C1 segment of cervical spinal cord (tissue), 14 donors: ENCODE measurements around the gene TGFBR3L.

ENCODE experiments used
- DNase-seq, 14 donors: peaks; one replicate each; lab custom pipeline; 2025; lab: John Stamatoyannopoulos, UW

TGFBR3L gene

DNA sequence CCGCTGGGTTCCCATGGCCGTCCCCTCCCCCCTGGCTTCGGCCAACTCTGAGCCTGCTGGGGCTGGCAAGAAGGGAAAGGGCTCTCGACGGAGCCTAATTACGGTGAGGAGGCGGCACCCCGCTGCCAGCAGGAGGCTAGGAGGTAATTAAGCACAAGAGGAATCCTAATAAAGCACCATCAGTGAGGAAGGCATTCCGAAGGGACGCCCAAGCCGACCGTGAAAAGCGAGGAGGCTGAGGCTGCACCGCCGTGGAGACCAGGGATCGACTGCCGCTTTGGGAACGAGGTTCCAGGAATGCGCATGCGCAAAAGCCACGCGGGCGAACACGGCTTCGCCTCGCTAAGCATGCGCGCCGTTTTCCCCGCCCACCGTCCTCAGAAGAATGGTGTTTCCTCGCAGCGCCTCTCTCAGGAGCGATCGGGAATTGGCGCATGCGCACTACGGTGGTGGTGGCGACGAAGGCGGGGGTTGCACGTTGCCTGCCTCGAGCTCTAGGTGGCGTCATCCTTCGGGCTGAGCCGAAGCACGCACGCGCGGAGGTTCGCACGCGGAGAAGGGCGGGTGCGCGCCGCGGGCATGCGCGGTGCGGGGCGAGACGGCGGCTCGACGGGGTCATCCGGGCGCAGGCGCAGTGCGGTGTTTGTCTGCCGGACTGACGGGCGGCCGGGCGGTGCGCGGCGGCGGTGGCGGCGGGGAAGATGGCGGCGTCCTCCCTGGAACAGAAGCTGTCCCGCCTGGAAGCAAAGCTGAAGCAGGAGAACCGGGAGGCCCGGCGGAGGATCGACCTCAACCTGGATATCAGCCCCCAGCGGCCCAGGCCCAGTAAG is 11.2 kb upstream of the TGFBR3L start, which contains the start of gene MAP2K7:
MAP2K7 (plus strand) TSS at position 634 of the 830 bp plus-strand sequence; CDS start at position 702, 68 bp downstream.
- DNase-seq = peak; percentile 95 to 100 (median 99)

DNA sequence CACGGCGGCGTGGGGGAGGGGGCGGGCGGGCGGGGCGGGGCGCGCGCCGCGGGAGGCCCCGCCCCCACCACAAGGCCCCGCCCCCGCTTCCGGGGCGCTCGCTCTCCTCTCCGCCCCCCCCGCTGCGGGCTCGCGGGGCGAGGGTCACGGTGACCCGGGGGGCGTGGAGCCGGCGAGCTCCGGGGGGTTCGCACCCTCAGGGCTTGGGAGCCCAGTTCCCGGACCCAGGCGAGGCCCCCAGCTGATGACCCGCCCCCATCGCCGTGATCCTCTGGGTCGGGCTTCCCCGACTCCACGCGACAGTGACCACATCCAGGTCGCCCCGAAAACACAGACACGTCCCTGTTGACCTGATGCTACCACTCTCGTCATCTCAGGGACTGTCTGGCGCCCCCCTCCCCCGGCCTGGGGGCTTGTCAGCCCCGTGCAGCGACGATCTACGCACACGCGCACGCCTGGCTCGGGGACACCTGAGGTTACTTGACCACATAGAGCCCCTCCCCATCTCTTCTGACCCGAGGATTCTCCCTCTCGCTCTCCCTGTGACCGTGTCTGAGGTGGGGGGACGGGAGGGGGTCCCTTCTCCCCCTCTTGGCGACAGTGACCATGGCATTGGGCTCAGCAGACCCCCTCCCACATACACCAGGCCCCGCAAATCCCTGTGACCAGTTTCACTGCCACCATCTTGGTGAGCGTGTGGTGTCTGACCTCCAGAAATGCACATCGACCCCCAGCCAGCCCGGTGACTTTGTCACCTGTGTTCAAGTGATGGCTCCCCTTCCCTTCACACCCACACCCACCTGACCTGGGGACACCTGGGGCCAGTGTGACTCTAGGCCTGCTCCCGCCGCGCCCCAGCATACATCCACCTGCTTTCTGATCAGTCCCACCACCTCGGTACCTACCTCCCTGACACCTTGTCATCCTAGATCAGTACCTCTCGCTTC is 10.3 kb upstream of the TGFBR3L start:
- peak in 3 of 14 donors; percentile 26 to 70 (median 60) for DNase-seq

DNA sequence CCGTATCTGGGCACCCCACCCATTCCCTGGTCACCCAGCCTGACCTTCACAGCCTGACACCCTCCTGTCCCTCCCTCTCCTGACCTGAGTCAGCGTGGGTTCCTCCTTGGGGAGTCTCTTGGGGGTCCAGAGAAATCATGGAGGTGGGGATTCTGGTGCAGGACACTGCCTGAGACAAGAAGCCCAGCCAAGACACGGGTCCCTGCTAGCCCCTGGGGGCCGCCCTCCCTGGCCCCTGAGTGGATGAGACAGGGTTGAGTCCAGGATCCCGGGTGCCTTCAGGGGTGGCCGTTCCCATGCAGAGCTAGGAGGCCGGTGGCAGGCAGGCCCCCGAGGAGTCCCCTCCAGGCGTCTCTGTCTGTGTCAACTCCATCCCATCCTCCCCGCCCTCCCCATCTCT is 9.4 kb upstream of the TGFBR3L start:
- no peak for DNase-seq

DNA sequence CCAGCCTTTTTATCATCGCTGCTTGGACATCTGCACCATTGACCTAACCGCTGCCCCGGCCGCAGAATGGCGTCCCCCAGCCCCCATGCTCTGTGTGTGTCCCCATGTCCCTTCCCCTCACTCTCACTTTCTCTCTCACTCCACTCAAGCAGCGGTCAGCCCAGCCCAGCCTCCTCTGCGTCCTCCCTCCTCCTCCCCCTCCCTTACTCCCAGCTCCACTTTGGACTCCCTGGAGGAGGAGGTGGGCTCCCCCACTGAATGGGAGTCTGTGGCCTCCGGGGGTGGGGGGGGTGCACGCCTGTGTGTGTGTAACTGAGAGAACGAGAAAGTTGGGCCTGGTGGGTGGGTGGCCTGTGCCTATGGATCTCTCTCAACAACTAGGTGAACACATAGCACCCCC is 8.8 kb upstream of the TGFBR3L start:
- no peak for DNase-seq

DNA sequence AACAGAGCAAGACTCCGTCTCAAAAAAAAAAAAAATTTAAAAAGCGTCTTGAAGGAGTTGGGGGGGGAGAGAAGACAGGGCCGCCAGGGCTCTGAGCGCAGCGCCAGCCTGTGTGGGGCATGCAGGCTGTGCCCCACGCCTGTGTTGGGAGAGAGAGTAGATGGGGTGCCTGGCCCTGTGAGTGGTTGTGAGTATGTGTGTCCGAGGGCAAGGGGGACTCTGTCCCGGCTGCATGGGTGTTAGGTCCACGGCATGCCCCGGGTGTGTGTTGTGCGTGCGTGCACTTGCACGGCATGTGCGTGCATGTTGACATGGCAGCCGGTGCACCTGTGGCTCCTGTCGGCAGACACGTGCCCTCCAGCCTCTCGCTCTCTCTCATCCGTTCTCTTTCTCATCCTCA is 7.5 kb upstream of the TGFBR3L start:
- no peak for DNase-seq

DNA sequence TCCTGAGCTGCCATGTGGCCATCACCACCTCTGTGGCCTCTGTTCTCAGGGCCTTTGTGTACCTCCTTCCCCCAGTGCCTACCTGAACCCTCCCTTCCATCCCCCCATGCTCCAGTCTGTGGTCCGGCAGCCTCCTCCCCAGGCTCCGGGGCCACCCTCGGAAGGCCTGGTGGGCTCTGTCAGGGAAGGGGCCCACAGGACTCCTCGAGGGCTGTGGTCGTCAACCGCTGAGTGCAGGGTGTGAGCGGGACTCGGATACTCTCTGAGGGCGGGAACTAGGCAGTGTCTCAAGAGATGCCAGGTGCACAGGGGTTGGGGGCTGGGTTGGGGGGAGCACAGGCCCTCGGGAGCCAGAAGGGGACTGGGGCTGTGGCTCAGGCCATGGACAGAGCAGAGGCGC is 7.1 kb upstream of the TGFBR3L start:
- no peak for DNase-seq

DNA sequence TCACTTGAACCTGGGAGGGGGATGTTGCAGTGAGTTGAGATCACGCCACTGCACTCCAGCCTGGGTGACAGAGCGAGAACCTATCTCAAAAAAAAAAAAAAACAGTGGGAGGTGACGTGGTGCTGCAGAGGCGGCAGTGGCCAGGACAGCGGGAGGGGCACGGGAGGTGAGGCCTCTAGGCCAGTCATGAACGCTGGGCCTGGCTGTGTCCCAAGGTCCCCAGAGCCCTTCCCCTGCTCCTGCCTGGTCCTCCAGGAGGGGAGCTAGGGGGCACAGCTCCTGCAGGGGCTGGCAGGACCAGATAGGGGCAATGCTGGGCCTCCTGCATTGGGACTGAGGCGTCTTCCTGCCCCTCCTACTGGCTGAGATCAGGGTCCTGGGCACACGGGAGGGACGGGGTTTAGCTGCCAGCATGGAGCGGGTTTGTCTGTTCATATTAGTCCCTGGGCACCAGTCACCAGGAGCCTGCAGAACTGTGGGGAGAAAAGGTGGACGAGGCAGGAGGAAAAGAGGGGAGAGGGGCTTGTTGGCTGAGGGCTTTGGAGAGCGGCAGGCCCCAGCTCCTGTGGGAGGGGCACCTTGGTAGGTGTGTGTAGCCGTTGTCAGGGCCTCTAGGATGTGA is 6.4 kb upstream of the TGFBR3L start:
- DNase-seq = no peak

DNA sequence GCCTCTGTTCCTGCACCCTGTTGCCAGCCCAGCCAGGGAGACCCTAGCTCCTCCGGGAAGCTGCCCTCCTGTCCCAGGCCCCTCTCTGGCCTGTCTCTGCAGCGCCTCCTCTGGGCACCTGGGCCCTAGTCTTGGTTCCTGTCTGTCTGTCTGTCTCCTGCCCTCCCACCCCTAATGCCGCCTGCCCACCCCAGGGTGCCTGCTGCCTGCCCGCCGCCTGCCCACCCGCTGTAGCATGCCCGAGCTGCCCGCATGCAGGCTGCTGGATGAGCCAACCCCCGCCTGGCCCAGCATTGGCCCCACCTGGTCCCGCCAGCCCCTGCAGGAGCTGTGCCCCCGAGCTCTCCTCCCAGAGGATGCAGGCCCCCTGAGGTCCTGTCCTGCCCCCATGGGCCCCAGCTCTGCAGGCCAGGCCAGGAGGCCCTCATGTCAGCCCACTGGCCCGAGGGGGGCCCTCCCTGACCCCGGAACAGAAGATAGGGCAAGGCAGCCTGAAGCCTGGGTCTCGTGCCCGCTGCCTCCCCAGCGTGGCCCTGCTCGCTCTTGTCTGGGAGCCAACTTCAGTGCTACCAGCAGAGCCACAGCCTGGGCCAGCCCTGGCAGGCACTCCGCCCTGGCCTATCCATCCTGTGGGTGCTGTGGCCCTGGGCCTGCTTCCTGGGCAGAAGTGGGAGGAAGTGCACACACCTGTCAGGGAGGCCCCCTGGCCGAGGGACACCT is 5.7 kb upstream of the TGFBR3L start:
- peak in 1 of 14 donors; percentile 38 for DNase-seq

DNA sequence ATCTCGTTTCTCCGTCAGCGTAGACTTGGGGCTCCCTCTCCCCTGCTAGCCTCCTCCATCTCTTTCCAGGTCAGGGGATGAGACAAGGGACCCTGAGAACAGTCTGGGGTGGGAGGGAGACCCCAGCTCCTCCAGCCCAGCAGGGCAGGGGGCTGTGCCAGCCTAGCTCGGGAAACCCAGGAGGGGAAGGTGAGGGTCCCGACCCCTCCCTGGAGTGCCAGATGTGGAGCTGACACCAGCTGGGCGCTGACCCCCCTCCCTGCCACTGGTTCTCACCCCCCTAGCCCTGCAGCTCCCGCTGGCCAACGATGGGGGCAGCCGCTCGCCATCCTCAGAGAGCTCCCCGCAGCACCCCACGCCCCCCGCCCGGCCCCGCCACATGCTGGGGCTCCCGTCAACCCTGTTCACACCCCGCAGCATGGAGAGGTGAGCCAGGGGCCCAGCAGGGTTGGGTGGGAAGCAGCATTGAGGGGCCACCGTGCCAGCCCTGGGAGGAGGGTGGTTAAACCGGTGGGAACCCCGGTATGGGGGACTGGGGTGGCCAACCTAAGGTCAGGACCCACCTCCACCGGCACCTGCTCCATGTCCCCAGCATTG is 5.1 kb upstream of the TGFBR3L start:
- DNase-seq = no peak

DNA sequence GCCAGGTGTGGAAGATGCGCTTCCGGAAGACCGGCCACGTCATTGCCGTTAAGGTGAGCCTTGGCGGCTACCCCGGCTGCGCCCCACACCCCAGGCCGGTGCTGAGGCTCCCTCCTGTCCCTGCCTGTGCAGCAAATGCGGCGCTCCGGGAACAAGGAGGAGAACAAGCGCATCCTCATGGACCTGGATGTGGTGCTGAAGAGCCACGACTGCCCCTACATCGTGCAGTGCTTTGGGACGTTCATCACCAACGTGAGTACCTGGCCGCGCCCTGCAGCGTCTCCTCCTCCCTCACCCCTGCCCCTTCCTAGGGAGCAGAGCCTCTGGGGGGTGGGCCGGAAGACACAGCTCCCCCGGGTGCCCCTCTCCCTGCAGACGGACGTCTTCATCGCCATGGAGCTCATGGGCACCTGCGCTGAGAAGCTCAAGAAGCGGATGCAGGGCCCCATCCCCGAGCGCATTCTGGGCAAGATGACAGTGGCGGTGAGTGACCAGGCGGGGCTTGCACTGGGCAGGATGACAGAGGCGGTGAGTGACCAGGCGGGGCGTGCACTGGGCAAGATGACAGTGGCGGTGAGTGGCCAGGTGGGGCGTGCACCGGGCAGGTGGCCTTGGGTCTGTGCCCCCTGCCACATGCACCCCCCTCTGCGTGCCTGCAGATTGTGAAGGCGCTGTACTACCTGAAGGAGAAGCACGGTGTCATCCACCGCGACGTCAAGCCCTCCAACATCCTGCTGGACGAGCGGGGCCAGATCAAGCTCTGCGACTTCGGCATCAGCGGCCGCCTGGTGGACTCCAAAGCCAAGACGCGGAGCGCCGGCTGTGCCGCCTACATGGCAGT is 4.1 kb upstream of the TGFBR3L start:
- peak in 1 of 14 donors; percentile 24 for DNase-seq

DNA sequence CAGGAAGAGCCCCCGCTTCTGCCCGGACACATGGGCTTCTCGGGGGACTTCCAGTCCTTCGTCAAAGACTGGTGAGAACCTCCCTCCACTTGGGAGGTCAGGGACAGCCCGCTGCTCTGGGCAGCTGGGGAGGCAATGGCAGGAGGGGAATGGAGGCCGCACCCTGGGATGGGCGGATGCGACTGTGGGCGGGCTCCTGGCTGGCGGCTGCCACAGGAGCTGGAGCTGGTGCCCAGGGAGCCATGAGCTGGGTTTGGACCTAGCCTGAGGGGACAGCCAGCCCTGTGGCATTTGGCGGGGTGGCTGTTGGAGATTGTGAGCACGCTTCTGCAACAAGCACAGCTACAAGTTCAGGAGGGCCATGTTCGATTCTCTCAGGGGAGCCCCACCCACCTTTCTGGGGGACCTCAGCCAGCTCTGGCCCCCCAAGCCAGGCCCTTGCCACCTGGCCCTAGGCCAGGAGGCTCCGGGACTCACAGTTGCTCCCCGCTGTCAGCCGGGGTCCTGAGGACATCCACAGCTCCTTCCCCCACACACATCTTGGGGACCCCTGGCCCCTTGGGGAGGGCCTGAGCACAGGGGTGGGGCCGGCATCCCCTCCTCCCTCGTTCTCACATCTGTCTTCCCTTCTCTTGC is 3.0 kb upstream of the TGFBR3L start:
- no peak for DNase-seq

DNA sequence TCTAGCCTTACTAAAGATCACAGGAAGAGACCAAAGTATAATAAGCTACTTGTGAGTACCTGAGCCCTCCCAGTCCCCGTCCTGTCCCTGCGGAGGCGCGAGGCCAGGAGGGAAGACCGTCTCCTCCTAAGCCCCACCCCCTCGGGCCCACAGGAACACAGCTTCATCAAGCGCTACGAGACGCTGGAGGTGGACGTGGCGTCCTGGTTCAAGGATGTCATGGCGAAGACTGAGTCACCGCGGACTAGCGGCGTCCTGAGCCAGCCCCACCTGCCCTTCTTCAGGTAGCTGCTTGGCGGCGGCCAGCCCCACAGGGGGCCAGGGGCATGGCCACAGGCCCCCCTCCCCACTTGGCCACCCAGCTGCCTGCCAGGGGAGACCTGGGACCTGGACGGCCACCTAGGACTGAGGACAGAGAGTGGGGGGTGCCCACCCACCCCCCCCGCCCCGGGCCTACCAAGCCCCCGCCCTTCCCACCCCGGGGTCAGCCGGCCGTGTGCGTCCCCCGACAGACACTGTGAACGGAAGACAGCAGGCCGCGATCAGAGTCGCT is 2.4 kb upstream of the TGFBR3L start:
- DNase-seq = no peak

DNA sequence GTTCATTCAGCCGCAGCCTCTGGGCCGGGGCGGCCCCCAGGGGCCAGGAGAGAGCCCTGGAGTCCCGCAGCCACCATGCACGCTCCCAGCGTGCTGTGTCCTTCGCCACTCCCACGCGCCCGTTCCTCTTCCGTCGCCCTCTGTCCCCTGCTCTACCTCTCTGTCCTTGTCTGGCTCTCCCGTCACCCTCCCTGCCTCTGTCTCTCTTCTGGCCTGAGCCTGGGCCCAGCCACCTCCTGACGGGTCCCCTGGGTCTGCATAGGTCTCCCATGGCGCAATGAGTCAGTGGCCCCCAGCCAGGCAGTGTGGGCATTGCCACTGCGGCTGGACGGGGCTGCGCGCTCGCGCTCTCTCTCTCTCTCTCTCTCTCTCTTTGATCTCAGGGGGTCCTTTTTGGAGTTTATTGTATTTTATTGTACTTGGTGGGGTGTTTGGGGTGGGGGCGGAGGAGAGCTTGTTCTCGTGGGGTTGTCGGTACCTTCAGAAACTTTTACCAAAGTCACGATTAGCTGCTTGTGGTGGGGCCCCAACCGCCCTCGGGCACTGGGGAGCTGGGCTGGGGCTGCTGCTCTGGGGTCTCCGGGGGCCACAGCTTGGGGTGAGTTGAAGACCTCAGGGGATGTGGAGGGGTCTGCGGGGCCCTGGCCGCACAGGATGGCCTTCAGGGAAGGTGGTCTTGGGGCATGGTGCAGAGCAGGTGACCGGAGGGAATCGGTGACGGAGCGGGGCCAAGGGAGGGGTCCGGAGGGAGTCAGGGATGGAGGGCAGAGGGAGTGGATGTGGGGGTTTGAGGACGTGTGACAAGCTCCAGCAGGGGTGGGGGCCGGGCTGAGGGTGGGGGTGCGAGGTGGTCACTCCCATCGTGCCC is 1.7 kb upstream of the TGFBR3L start:
- DNase-seq = no peak

DNA sequence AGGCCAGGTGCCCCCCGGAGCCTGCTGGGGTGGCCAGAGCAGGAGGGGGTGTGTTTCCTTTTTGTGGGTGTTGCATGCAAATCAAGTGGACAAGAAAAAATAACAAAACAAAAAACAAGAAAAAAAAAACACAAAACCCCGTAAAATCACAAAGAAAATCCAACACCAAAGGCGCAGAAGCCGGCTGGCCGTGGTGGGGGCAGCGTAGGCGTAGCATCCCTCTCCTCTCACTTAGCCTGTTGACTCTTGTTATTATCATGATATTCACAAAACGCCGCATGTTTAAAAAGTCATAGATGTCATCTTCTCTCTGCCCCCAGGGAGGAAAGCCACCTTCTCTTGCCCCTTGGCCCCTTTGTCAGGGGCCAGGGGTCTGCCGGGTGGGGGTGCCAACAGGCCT is 978 bp upstream of the TGFBR3L start:
- no peak for DNase-seq

DNA sequence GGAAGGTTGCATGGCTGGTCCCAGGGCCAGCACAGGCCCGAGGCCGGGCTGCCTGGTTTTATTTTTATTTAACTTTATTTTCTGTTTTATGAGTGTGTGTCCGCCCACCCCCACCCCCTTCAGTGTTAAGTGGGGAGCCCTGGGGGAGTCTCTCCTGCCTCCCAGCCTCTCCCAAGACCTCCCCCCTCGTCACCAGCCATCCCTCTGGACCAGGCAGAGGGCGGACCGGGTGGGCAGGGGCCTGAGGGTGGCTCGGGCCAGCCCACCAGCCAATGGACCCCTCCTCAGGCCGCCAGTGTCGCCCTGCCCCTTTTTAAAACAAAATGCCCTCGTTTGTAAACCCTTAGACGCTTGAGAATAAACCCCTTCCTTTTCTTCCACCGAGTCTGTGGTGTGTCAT is 531 bp upstream of the TGFBR3L start:
- DNase-seq = no peak

DNA sequence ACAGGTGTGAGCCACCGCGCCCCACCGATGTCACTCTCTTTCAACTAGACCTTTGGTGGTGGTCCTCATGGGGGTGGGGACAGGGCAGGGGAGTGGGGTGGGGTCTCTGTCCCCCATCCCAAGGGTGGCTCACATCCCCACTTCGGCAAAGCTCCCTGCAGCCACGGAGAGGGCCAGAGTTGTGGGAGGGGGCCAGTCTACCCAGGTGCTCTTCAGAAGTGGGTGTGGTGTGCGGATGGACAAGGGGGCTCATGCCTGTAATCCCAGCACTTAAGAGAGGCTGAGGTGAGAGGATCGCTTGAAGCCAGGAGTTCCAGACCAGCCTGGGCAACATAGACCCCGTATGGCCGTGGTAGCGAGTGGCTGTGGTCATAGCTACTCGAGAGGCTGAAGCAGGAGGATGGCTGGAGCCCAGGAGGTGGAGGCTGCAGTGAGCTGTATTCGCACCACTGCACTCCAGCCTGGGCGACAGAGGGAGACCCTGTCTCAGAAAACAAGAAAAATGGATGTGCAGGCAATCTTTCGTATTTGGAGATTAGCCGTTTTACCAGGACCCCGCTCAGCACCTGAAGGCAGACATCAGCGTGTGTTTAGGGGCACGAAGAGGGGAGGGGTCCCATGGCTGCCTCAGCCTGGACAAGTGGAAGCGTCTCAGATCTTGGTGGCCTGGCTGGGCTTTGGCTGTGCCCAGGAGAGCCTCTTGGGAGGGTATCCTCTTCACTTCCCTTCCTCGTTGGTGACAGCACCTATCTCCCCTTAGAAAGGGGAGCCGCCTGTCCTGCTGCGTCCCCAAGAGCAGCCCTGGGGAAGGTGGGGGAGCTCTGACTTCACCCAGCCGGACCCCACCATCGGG is 846 bp downstream of the TGFBR3L start:
- DNase-seq = no peak
